Breast epithelium (tissue), 4 donors: ENCODE measurements around the gene SYT1. TPM values are rescaled to one million over a fixed set of nuclear protein-coding genes. Genes with fewer than 3 reads are reported as not detected.
A peak's percentile ranks its signal among the peaks of the same experiment; 100 is the strongest.

Experiments
- DNase-seq, 2 donors: peaks; one replicate each; pipeline ENCODE4 v3.0.0-alpha.2; 2019; ENCODE audit warnings: low spot score in 2 of 2
- H3K27ac ChIP-seq, 2 donors: fragments of 200-600 bp; sonication (generic) in 1 of 2; one replicate each; pipeline ENCODE4 v1.5.1; 2016 to 2019; ENCODE audit warnings: mild to moderate bottlenecking in 1 of 2
- H3K27me3 ChIP-seq, 2 donors: fragments of 200-600 bp; sonication (generic) in 1 of 2; one replicate each; pipeline versions ENCODE4 v1.5.1 to v1.6.0; 2017 to 2019; ENCODE audit warnings: control low read depth in 1 of 2, mild to moderate bottlenecking in 1 of 2
- H3K36me3 ChIP-seq: fragments of 200-600 bp; one replicate; pipeline ENCODE4 v1.5.1; 2019
- H3K4me1 ChIP-seq, 2 donors: fragments of 200-600 bp; sonication (generic); one replicate each; pipeline ENCODE4 v1.5.1; 2016 to 2019; ENCODE audit warnings: control low read depth in 1 of 2
- H3K4me3 ChIP-seq, 3 donors: fragments of 200-600 bp; sonication (generic); 1 replicate in 2 of 3; 2 replicates in 1 of 3; pipeline ENCODE4 v1.5.1; 2016 to 2019; ENCODE audit warnings: mild to moderate bottlenecking in 3 of 3, moderate library complexity in 2 of 3
- H3K9me3 ChIP-seq, 2 donors: fragments of 200-600 bp; sonication (generic) in 1 of 2; one replicate each; pipeline ENCODE4 v1.5.1; 2016 to 2019; ENCODE audit warnings: control low read depth in 1 of 2
- POLR2A ChIP-seq: fragments of 450-650 bp; IDR thresholded peaks from one replicate; pipeline ENCODE4 v1.6.1; 2016; ENCODE audit warnings: antibody characterized with exemption, mild to moderate bottlenecking, moderate library complexity
- POLR2AphosphoS5 ChIP-seq, 3 donors: sonication (generic); formaldehyde crosslinking; IDR thresholded peaks; one replicate each; pipeline ENCODE4 v1.6.1; 2017; ENCODE audit warnings: antibody characterized with exemption in 3 of 3
- intact Hi-C: fragments of 100-400 bp; cut with DNase I; formaldehyde crosslinking; loops from one replicate; pipeline ENCODE4 v1.15.1; 2023; ENCODE audit warnings: low total_unique reads
- total RNA-seq, 3 donors: library from RNA; depleted of rRNA; stranded (reverse); fragments of >200 nt; gene quantifications; one replicate each; pipeline ENCODE4 v1.1.0, GENCODE V29; 2016
- TF ChIP-seq, protein P1 (sequence below), 3 donors: fragments of 450-650 bp; IDR thresholded peaks; one replicate each; pipeline ENCODE4 v1.5.1; 2016 to 2017; ENCODE audit warnings: antibody characterized with exemption in 3 of 3, mild to moderate bottlenecking in 3 of 3, moderate library complexity in 3 of 3

SYT1 gene
- total RNA-seq, 3 donors from 2014 or later = 1.1 to 2.3 (median 1.6) TPM

DNA sequence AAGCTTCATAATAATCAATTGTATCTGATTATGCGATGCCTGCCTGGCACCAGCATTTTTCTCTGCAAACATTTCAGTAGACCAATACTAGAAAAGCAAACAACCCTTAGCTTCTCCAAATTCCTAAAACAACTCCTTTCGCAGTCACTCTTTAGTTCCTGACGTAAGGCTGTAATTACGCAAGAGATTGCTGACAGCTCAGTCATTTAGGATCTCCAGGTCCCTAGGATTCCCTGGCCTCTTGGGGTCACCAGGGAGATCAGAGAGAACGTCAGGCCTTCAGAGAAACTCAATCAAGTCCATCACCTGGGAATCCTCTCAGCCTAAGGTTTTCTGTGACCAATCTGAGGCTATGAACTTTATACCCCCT, 435.6 kb downstream of the SYT1 start:
- no peak for DNase-seq
- no peak overlapping the region for H3K4me3 ChIP-seq
- no peaks in the 10 kb centered on the region for H3K36me3 ChIP-seq
- TF ChIP-seq, protein P1, sequence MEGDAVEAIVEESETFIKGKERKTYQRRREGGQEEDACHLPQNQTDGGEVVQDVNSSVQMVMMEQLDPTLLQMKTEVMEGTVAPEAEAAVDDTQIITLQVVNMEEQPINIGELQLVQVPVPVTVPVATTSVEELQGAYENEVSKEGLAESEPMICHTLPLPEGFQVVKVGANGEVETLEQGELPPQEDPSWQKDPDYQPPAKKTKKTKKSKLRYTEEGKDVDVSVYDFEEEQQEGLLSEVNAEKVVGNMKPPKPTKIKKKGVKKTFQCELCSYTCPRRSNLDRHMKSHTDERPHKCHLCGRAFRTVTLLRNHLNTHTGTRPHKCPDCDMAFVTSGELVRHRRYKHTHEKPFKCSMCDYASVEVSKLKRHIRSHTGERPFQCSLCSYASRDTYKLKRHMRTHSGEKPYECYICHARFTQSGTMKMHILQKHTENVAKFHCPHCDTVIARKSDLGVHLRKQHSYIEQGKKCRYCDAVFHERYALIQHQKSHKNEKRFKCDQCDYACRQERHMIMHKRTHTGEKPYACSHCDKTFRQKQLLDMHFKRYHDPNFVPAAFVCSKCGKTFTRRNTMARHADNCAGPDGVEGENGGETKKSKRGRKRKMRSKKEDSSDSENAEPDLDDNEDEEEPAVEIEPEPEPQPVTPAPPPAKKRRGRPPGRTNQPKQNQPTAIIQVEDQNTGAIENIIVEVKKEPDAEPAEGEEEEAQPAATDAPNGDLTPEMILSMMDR (IDR thresholded peaks at IDR 0.05) = no peak
- TF ChIP-seq POLR2AphosphoS5 (IDR thresholded peaks at IDR 0.05) (no peak), POLR2A (no peak)
- H3K4me1 ChIP-seq = no peaks in the 10 kb centered on the region
- no peaks in the 10 kb centered on the region for H3K27me3 ChIP-seq
- no peaks in the 10 kb centered on the region for H3K9me3 ChIP-seq
- no peak overlapping the region for H3K27ac ChIP-seq
- intact Hi-C loops = no loop called here

DNA sequence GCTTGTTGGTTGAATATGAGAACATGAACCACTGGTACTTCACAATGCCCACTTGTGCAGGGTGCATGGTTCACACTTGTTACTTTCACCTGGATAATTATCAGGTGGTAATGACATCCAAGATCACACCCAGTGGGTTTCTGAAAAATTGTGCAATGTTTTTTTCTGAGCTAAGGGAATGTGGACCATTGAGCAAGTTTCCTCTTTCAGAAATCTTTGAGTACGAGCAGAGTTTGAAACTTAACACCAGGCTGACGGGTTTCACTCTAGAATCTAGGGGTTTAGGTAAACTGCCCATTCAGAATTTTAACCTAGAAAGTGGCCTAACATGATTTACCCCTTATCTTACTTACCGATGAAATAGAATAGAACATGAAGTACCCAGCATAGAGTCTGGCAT, 436.6 kb downstream of the SYT1 start:
- no peak overlapping the region for H3K27ac ChIP-seq
- H3K27me3 ChIP-seq = no peaks in the 10 kb centered on the region
- DNase-seq = no peak
- H3K9me3 ChIP-seq = no peaks in the 10 kb centered on the region
- H3K4me3 ChIP-seq = no peak overlapping the region
- no peaks in the 10 kb centered on the region for H3K36me3 ChIP-seq
- intact Hi-C loops = no loop called here
- TF ChIP-seq POLR2AphosphoS5 (IDR thresholded peaks at IDR 0.05) (no peak), POLR2A (no peak)
- TF ChIP-seq, protein P1 (IDR thresholded peaks at IDR 0.05) = no peak
- no peaks in the 10 kb centered on the region for H3K4me1 ChIP-seq

DNA sequence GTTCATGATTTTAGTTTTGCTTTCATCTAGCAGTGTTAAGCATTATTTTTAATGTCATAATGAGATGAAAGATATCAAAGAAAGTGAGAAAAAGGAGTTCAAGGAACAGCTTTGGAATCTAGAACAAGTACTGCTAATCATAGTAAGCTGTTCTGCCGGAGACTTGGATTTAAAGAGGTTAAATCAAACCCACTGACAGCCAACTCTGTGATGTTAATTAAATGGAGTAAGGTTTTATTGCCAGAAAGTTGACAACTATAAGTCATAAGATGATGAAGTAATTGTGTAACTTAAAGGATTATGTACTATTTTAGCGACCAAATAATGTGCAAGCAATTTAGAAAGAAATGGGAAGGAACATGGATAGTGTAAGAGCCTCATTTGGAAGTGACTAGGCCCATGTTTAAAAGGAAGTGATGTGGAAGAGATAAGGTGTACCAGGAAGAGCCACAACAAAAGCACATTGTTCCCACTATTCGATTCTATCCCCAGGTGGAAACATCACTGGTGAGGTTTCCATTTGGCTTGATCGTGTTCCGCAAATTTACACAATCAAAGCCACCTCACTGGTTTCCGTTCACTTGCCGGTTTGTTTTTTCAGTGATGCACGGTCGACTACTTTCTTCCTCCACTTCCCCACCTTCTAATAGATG, 437.7 kb downstream of the SYT1 start:
- Histone ChIP-seq H3K27me3 (no peaks in the 10 kb centered on the region), H3K4me1 (no peaks in the 10 kb centered on the region), H3K27ac (no peak overlapping the region), H3K4me3 (no peak overlapping the region), H3K9me3 (no peaks in the 10 kb centered on the region), H3K36me3 (no peaks in the 10 kb centered on the region)
- TF ChIP-seq POLR2A (no peak), POLR2AphosphoS5 (IDR thresholded peaks at IDR 0.05) (peak in 1 of 3 donors; percentile 47)
- TF ChIP-seq, protein P1 (IDR thresholded peaks at IDR 0.05) = no peak
- no peak for DNase-seq
- intact Hi-C loops = no loop called here

DNA sequence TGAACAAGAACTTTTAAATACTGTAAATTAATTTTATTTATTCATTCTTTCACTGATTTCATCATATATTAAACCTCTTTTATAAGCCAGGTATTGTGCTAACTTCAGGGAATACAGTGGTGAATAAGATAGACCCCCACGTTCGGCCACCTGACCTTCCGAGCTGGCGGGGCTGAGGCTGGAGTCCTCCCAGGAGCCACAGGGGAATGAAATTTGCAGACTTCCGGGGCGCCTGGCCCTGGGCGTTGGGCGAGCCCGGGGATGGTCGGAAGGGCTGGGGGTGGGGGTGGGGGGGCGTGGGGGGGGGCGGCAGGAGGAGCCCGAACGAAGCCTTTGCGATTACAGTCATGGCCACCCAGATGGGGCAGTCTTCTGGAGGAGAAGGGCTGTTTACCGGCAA, 442.8 kb downstream of the SYT1 start:
- Histone ChIP-seq H3K4me3 (no peak overlapping the region), H3K9me3 (no peaks in the 10 kb centered on the region), H3K36me3 (no peaks in the 10 kb centered on the region), H3K4me1 (no peaks in the 10 kb centered on the region), H3K27me3 (no peaks in the 10 kb centered on the region), H3K27ac (no peak overlapping the region)
- intact Hi-C loops = no loop called here
- TF ChIP-seq POLR2A (no peak), POLR2AphosphoS5 (IDR thresholded peaks at IDR 0.05) (no peak)
- TF ChIP-seq, protein P1 (IDR thresholded peaks at IDR 0.05) = no peak
- DNase-seq = no peak

DNA sequence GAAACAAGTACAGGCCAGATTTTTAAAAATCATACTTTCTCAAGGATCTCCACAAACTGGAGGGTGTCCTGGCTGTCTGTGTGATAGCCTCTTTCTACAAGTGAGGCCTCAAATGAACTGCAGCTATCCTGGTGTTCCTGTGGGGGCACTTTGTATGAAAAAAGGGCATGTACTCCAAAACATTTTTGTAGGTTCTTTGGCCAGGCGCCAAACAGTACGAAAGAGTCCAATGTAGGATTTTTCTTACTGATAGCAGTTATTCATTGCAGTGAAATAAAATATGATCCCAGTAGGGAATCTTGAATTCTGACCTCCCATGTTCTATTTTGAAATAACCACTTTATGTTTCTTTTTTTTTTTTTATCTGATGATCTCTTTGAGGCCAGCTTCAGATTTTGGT, 444.5 kb downstream of the SYT1 start:
- no peak for TF ChIP-seq POLR2A
- TF ChIP-seq, protein P1 (IDR thresholded peaks at IDR 0.05) = no peak
- Histone ChIP-seq H3K36me3 (no peaks in the 10 kb centered on the region), H3K4me1 (no peaks in the 10 kb centered on the region), H3K27me3 (no peaks in the 10 kb centered on the region), H3K4me3 (no peak overlapping the region), H3K27ac (no peak overlapping the region), H3K9me3 (no peaks in the 10 kb centered on the region)
- DNase-seq = no peak
- intact Hi-C loops = no loop called here
